GM13976 (cell line): ENCODE measurements around the gene PMM2.
"Not testable (repeated sequence)": the region's sequence is repeated elsewhere in the genome, so short reads cannot be mapped to it uniquely, and the experiment has no call there.

ENCODE experiments used
- DNase-seq: peaks from one replicate; pipeline ENCODE4 v3.0.0; 2012; ENCODE audit warnings: low spot score
- CTCF ChIP-seq: IDR thresholded peaks from 2 replicates; pipeline ENCODE4 v1.5.1; 2012; ENCODE audit warnings: borderline replicate concordance, mild to moderate bottlenecking; ENCODE audit not compliant: insufficient read depth; ENCODE audit errors: extremely low read depth, missing control alignments, control extremely low read depth
- in situ Hi-C: fragments of 300-500 bp; cut with MboI; formaldehyde crosslinking; loops from one replicate; pipeline ENCODE4 v1.12.0; 2022; ENCODE audit warnings: low sequenced_read_pairs, mixed read lengths, inconsistent platforms; ENCODE audit not compliant: unreplicated experiment

PMM2 gene

GRCh38 chr16:8775359-8775758 lies 22.3 kb upstream of the PMM2 start:
- DNase-seq = no peak
- in situ Hi-C loops = no loop called here
- no peak for TF ChIP-seq CTCF

- in situ Hi-C loops = no loop called here
- DNase-seq = no peak
- TF ChIP-seq CTCF = no peak
Measured at GRCh38 chr16:8776129-8776584, 21.5 kb upstream of the PMM2 start.

- TF ChIP-seq CTCF = no peak
- DNase-seq = no peak
- in situ Hi-C loops = no loop called here
Measured at GRCh38 chr16:8777217-8777616, 20.4 kb upstream of the PMM2 start.

GRCh38 chr16:8781797-8782196 lies 15.8 kb upstream of the PMM2 start:
- no peak for TF ChIP-seq CTCF
- in situ Hi-C loops = no loop called here
- no peak for DNase-seq

- DNase-seq = no peak
- in situ Hi-C loops = no loop called here
- no peak for TF ChIP-seq CTCF
Measured at GRCh38 chr16:8782673-8783072, 15.0 kb upstream of the PMM2 start.

- no peak for TF ChIP-seq CTCF
- DNase-seq = no peak
- in situ Hi-C loops = no loop called here
Measured at GRCh38 chr16:8785408-8785807, 12.2 kb upstream of the PMM2 start.

GRCh38 chr16:8786316-8786715 lies 11.3 kb upstream of the PMM2 start:
- in situ Hi-C loops, DNase-seq: not testable (repeated sequence)
